BLaER1 (cell line): ENCODE measurements around the gene ZNF385D.

Experiments
- H3K27ac ChIP-seq: shearing (Covaris generic); formaldehyde crosslinking; 2 replicates; pipeline ENCODE4 v1.8.1; 2022
- H3K27me3 ChIP-seq: shearing (Covaris generic); formaldehyde crosslinking; 2 replicates; pipeline ENCODE4 v1.8.1; 2022
- H3K36me3 ChIP-seq: shearing (Covaris generic); formaldehyde crosslinking; 2 replicates; pipeline ENCODE4 v1.8.1; 2022
- H3K4me1 ChIP-seq: shearing (Covaris generic); formaldehyde crosslinking; 2 replicates; pipeline ENCODE4 v1.8.1; 2022
- H3K4me2 ChIP-seq: shearing (Covaris generic); formaldehyde crosslinking; 2 replicates; pipeline ENCODE4 v1.8.1; 2022
- H3K4me3 ChIP-seq: shearing (Covaris generic); formaldehyde crosslinking; 2 replicates; pipeline ENCODE4 v1.8.1; 2022
- H3K9ac ChIP-seq: shearing (Covaris generic); formaldehyde crosslinking; 2 replicates; pipeline ENCODE4 v1.8.1; 2022
- H3K9me3 ChIP-seq: shearing (Covaris generic); formaldehyde crosslinking; 2 replicates; pipeline ENCODE4 v1.8.1; 2022
- H4K20me1 ChIP-seq: shearing (Covaris generic); formaldehyde crosslinking; 2 replicates; pipeline ENCODE4 v1.8.1; 2022
- Cebpa-rat ChIP-seq: shearing (Covaris generic); IDR thresholded peaks from 2 replicates; pipeline ENCODE4 v1.8.1; 2022

ZNF385D gene

DNA sequence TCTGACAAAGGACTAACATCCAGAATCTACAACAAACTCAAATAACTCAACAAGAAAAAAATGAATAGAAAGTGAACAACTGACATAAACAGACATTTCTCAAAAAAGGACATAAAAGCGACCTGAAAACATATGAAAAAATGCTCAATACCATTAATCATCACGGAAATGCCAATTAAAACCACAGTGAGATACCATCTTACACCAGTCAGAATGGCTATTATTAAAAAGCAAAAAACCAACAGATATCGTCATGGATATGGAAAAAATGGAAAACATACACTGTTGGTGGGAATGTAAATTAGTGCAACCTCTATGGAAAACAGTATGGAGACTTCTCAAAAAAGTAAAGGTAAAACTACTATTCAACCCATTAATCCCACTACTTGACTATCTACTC, 53.3 kb downstream of the ZNF385D start:
- Histone ChIP-seq H3K27ac (no peak overlapping the region), H3K4me2 (no peak overlapping the region), H3K9ac (no peak overlapping the region), H3K27me3 (no peaks in the 10 kb centered on the region), H3K4me3 (no peak overlapping the region), H3K36me3 (0 out of 2 replicates have a peak, but pooled peaks cover 9% of the 10 kb centered on the region), H3K9me3 (peaks cover 20% of the 10 kb centered on the region), H4K20me1 (no peaks in the 10 kb centered on the region), H3K4me1 (peaks cover 19% of the 10 kb centered on the region)
- no peak for TF ChIP-seq Cebpa-rat

DNA sequence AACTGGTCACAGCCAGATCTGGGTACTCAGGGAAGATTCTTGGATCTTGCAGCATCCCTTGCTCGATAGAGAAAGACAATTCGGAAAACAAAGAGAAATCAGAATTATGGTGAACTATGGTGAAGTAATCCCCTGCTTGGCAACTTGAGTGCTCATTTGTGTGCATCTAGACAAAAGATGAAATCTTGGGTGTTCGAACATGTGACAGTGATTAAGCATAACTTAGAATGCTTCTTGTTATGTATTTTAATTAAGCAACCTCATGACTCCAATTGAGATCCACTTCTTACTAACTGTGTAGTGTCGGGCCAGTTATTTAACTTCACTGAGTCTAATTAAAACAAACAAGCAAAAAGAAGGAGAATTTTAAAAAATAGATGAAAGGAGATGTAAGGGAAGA, 56.5 kb downstream of the ZNF385D start:
- Histone ChIP-seq H3K9ac (no peak overlapping the region), H4K20me1 (no peaks in the 10 kb centered on the region), H3K27ac (no peak overlapping the region), H3K4me2 (no peak overlapping the region), H3K4me3 (no peak overlapping the region), H3K27me3 (no peaks in the 10 kb centered on the region), H3K9me3 (no peaks in the 10 kb centered on the region), H3K36me3 (no peaks in the 10 kb centered on the region), H3K4me1 (no peaks in the 10 kb centered on the region)
- TF ChIP-seq Cebpa-rat = no peak

DNA sequence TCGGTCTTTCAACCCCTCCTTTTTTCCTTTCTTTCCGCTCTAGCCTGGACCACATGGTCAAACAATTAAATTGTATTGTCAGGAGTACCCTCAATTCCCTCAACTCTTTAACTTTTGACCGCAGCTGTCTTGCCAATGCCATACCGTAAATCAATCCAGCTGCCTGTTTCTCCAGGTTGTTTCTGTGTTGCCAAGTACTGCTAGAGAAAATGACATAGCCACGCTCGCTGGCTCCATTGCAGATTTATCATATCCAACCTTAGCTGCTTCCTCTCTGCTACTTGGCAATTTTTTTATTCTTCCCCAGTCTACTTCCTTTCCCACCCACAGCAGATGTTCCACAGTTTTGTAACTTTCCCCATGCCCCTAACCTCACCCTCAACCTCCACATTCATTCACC, 60.0 kb downstream of the ZNF385D start:
- no peaks in the 10 kb centered on the region for H3K27me3 ChIP-seq
- no peak overlapping the region for H3K9ac ChIP-seq
- H3K4me2 ChIP-seq = no peak overlapping the region
- TF ChIP-seq Cebpa-rat = no peak
- H3K4me1 ChIP-seq = no peaks in the 10 kb centered on the region
- H3K4me3 ChIP-seq = no peak overlapping the region
- no peak overlapping the region for H3K27ac ChIP-seq
- no peaks in the 10 kb centered on the region for H4K20me1 ChIP-seq
- H3K9me3 ChIP-seq = no peaks in the 10 kb centered on the region
- no peaks in the 10 kb centered on the region for H3K36me3 ChIP-seq

- Histone ChIP-seq H3K9ac (no peak overlapping the region), H3K4me1 (no peaks in the 10 kb centered on the region), H3K4me3 (no peak overlapping the region), H3K27ac (no peak overlapping the region), H3K9me3 (no peaks in the 10 kb centered on the region), H3K4me2 (no peak overlapping the region), H4K20me1 (no peaks in the 10 kb centered on the region), H3K27me3 (no peaks in the 10 kb centered on the region), H3K36me3 (no peaks in the 10 kb centered on the region)
- no peak for TF ChIP-seq Cebpa-rat
Observed at GRCh38 chr3:21682206-21682605, 68.8 kb downstream of the ZNF385D start.

DNA sequence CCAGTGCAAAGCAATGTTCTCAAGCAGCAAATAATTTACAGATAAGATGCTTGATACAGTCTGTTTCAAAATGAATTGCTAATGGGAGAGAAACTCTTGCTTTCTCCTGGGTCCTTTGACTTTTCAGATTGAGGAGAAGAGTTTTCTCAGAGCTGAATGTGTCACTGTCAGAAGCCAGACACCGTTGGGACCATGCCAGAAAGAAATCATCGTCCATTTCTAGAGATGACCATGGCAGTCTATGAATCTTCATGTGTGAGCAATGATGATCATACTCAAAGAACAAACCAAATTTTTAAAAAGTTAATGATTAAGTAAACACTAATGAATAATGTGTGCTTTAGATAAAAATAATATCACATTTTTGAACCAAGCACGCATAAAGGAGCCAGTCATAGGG, 77.6 kb downstream of the ZNF385D start:
- Histone ChIP-seq H3K4me3 (no peak overlapping the region), H3K36me3 (no peaks in the 10 kb centered on the region), H4K20me1 (no peaks in the 10 kb centered on the region), H3K27ac (no peak overlapping the region), H3K9me3 (no peaks in the 10 kb centered on the region), H3K4me1 (no peaks in the 10 kb centered on the region), H3K9ac (no peak overlapping the region), H3K4me2 (no peak overlapping the region), H3K27me3 (no peaks in the 10 kb centered on the region)
- no peak for TF ChIP-seq Cebpa-rat

DNA sequence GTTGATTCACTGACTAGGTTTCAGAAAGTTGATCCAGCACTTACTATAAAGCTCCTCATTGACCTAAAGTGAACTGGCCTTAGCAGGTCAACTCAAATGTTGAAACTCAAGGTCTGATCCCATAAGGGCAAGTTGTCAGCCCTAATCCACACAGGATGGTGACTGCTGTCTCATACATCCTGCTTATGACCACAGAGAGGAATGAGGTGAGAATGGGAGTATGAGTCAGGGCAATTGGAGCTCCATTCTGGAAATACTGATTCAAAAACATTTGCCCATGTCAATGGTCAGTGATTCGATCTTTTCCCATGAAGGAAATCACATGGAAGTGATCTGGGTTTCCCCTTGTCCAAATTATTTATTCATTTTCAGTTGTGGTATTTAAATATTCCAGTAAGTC, 78.7 kb downstream of the ZNF385D start:
- no peak overlapping the region for H3K27ac ChIP-seq
- H3K9me3 ChIP-seq = no peaks in the 10 kb centered on the region

DNA sequence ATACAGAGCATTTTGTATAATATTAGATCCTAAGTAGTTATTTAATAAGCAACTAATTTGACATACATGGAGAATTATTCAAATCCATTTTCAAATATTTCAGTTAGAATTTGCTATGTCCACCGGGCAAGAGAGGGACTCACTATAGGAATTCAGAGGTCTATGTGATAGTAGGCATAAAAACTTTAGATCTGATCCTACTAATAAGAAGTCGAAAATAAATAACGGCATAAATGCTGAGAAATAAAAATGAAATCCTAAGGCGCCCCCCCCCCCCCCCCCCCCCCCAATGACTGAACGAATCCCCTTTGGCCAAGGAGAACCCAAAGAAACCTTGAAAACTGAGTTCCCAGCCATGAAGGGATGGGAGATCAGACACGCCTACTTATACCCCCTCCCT, 80.6 kb downstream of the ZNF385D start:
- Histone ChIP-seq H3K4me1 (no peaks in the 10 kb centered on the region), H4K20me1 (no peaks in the 10 kb centered on the region), H3K9ac (no peak overlapping the region), H3K36me3 (no peaks in the 10 kb centered on the region), H3K27me3 (no peaks in the 10 kb centered on the region), H3K4me2 (no peak overlapping the region), H3K27ac (no peak overlapping the region), H3K9me3 (no peaks in the 10 kb centered on the region), H3K4me3 (no peak overlapping the region)
- no peak for TF ChIP-seq Cebpa-rat

More for the DNA sequence above, 78.7 kb downstream of the ZNF385D start:
- H3K4me2 ChIP-seq = no peak overlapping the region
- no peak for TF ChIP-seq Cebpa-rat
- no peak overlapping the region for H3K9ac ChIP-seq
- no peak overlapping the region for H3K4me3 ChIP-seq
- no peaks in the 10 kb centered on the region for H3K4me1 ChIP-seq
- H3K36me3 ChIP-seq = no peaks in the 10 kb centered on the region
- no peaks in the 10 kb centered on the region for H4K20me1 ChIP-seq
- H3K27me3 ChIP-seq = no peaks in the 10 kb centered on the region

DNA sequence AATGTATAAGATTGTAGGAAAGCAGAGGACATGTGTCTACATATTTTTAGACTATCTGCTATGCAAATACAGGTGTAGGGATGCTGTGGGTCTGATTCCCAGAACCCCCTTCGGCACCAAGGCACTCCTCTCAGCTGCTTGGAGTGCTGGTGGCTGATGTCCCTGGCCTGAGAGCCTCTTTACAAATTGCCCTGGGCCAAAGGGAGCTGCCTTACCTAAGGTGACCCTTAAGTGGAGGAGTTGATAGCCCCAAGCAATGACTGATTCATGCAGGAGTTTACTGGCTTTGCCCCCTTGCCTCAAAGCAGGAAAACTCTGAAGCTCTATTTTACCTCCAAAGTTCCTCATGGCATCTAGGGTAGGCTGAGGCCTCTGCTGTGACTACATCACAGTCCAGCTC, 83.0 kb downstream of the ZNF385D start:
- no peak overlapping the region for H3K4me2 ChIP-seq
- H3K9me3 ChIP-seq = no peaks in the 10 kb centered on the region
- no peaks in the 10 kb centered on the region for H4K20me1 ChIP-seq
- no peaks in the 10 kb centered on the region for H3K27me3 ChIP-seq
- no peak overlapping the region for H3K4me3 ChIP-seq
- no peaks in the 10 kb centered on the region for H3K4me1 ChIP-seq
- no peak for TF ChIP-seq Cebpa-rat
- H3K27ac ChIP-seq = no peak overlapping the region
- H3K36me3 ChIP-seq = no peaks in the 10 kb centered on the region
- no peak overlapping the region for H3K9ac ChIP-seq

DNA sequence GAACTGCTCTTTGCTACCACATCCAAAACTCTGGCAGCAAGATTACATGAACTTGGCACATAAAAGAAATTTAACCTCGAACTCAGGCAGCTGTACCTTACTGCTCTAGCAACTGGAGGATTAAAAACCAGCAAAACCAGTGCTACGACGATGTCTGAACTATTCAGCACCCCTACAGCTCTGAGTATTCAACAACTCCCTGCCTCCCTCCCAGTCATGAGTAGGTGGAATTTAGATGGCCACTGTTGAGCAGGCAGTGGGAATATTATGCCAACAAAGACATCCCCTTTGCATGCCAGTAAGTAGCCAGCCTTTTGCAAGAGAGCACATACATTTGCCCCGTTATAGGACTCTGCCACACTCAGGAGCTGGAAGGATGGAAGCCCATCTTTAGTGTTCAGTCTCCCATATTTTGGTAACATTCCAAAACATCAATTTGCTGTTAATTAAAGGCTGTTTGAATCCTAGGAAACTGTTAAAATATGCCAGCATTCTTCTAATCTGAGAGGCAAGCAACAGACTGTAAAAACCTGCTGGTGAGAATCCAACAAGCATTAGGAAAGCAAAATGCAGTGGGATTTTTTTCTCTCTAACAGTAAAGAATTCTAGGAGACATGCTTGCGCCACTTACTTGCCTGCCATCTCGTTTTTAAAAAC, 85.4 kb downstream of the ZNF385D start:
- Histone ChIP-seq H3K4me3 (no peak overlapping the region), H3K27ac (no peak overlapping the region), H3K9ac (no peak overlapping the region), H3K27me3 (no peaks in the 10 kb centered on the region), H3K4me1 (no peaks in the 10 kb centered on the region), H3K9me3 (no peaks in the 10 kb centered on the region), H3K4me2 (no peak overlapping the region), H3K36me3 (no peaks in the 10 kb centered on the region), H4K20me1 (no peaks in the 10 kb centered on the region)
- TF ChIP-seq Cebpa-rat = no peak

DNA sequence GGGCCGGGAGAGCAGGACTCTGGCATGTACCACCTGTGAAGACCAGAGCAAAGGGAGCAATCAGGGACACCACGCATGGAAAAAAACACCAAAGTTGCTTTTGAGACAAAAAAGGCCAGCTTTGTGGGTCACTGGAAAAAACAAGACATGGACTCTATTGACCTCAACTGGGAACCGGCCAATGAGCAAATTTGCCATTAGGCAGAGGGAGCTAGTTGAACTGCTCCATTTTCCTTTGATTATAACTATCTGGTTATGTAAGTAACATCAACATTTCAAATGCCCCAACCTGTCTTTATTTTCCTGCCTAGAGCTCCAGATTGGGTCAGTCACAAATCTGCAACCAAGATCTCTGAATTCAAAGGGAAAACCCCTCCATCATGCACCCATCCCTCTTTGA, 86.0 kb downstream of the ZNF385D start:
- no peak for TF ChIP-seq Cebpa-rat
- no peak overlapping the region for H3K4me2 ChIP-seq
- no peaks in the 10 kb centered on the region for H3K27me3 ChIP-seq
- H3K27ac ChIP-seq = no peak overlapping the region
- H3K9me3 ChIP-seq = no peaks in the 10 kb centered on the region
- no peaks in the 10 kb centered on the region for H3K4me1 ChIP-seq
- H4K20me1 ChIP-seq = no peaks in the 10 kb centered on the region
- no peaks in the 10 kb centered on the region for H3K36me3 ChIP-seq
- H3K4me3 ChIP-seq = no peak overlapping the region
- no peak overlapping the region for H3K9ac ChIP-seq

DNA sequence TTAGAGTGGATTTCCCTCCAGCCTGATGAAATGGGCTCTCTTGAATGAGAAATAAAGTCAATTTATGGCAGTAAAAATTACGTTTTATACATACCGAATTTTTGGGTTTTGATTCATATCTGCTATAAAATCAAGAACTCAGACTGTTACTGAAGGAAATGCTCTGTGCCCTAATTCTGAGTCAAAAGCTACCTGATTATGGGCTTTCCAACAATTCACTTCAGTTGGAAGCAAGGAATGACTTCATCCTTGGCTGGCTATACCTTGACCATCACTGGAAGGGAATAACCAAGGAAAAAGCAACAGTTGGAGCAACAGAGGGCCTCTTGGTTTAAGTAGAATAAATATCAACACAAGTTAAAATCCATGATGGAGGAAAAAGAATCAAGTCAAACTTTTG, 88.6 kb downstream of the ZNF385D start:
- TF ChIP-seq Cebpa-rat = no peak
- no peak overlapping the region for H3K27ac ChIP-seq

More for the DNA sequence above, 88.6 kb downstream of the ZNF385D start:
- H3K4me1 ChIP-seq = no peaks in the 10 kb centered on the region
- H3K27me3 ChIP-seq = no peaks in the 10 kb centered on the region
- H3K4me2 ChIP-seq = no peak overlapping the region
- H3K9ac ChIP-seq = no peak overlapping the region
- no peaks in the 10 kb centered on the region for H3K9me3 ChIP-seq
- no peaks in the 10 kb centered on the region for H4K20me1 ChIP-seq
- H3K4me3 ChIP-seq = no peak overlapping the region
- no peaks in the 10 kb centered on the region for H3K36me3 ChIP-seq
